Endothelial cell (in vitro differentiated cells): Measurements from ENCODE around the gene SNX5. TPM values are rescaled to one million over a fixed set of nuclear protein-coding genes. Genes with fewer than 3 reads are reported as not detected.

Experiments
- DNase-seq: peaks from one replicate; pipeline ENCODE4 v3.0.0; 2021; ENCODE audit warnings: low spot score
- H3K27ac Mint-ChIP-seq: one replicate; pipeline ENCODE4 v1.8.0; 2021; ENCODE audit warnings: mixed read lengths, inconsistent platforms; ENCODE audit not compliant: unreplicated experiment
- H3K27me3 Mint-ChIP-seq: one replicate; pipeline ENCODE4 v1.8.0; 2021; ENCODE audit warnings: mild to moderate bottlenecking, moderate library complexity, mixed read lengths, inconsistent platforms; ENCODE audit not compliant: unreplicated experiment
- H3K36me3 Mint-ChIP-seq: one replicate; pipeline ENCODE4 v1.8.0; 2021; ENCODE audit warnings: mild to moderate bottlenecking, low read depth, mixed read lengths, inconsistent platforms; ENCODE audit not compliant: unreplicated experiment
- H3K4me1 Mint-ChIP-seq: one replicate; pipeline ENCODE4 v1.8.0; 2021; ENCODE audit warnings: mild to moderate bottlenecking, mixed read lengths, inconsistent platforms; ENCODE audit not compliant: unreplicated experiment
- H3K4me3 Mint-ChIP-seq: one replicate; pipeline ENCODE4 v1.8.0; 2021; ENCODE audit warnings: mild to moderate bottlenecking, mixed read lengths, inconsistent platforms; ENCODE audit not compliant: unreplicated experiment
- H3K9me3 Mint-ChIP-seq: one replicate; pipeline ENCODE4 v1.8.0; 2021; ENCODE audit warnings: mixed read lengths, inconsistent platforms; ENCODE audit not compliant: unreplicated experiment
- CTCF ChIP-seq: fragments of 200-600 bp; sonication (generic); IDR thresholded peaks from one replicate; pipeline ENCODE4 v1.5.0; 2021; ENCODE audit warnings: antibody characterized with exemption; ENCODE audit not compliant: unreplicated experiment
- total RNA-seq: library from RNA; stranded (reverse); fragmentation: NEBNext Ultra II Directional; extraction: Animal tissue kit (Norgen Biotek cat#: 25700); gene quantifications from one replicate; pipeline ENCODE4 v1.2.1, GENCODE V29; 2021; ENCODE audit not compliant: unreplicated experiment

Gene SNX5
- total RNA-seq, 1 donor from 2014 or later = 61.7 TPM

DNA sequence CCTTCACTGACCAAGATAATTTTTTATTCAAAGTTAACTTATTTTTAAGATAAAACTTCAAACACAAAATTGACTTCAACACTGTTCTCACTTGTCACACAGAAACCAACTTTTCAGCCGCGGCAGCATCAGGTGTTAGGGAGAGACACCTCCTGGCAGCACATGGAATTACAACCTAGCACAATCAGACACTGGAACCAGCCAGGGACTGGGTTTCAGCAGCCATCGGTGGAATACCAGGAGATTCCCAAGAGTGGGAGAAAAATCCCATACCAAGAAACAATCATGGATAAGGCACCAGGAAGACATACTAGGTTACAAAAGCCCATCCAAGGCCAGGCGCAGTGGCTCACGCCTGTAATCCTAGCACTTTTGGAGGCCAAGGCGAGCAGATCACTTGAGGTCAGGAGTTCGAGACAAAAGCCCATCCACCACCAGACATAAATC is 70.0 kb downstream of the SNX5 start:
- DNase-seq = peak; percentile 70
- Mint-ChIP-seq H3K27me3 (peaks cover 3% of the 10 kb centered on the region), H3K4me3 (no peak overlapping the region), H3K27ac (no peak overlapping the region), H3K9me3 (no peaks in the 10 kb centered on the region), H3K36me3 (no peaks in the 10 kb centered on the region), H3K4me1 (peaks cover 23% of the 10 kb centered on the region)
- peak; percentile 95 for TF ChIP-seq CTCF

DNA sequence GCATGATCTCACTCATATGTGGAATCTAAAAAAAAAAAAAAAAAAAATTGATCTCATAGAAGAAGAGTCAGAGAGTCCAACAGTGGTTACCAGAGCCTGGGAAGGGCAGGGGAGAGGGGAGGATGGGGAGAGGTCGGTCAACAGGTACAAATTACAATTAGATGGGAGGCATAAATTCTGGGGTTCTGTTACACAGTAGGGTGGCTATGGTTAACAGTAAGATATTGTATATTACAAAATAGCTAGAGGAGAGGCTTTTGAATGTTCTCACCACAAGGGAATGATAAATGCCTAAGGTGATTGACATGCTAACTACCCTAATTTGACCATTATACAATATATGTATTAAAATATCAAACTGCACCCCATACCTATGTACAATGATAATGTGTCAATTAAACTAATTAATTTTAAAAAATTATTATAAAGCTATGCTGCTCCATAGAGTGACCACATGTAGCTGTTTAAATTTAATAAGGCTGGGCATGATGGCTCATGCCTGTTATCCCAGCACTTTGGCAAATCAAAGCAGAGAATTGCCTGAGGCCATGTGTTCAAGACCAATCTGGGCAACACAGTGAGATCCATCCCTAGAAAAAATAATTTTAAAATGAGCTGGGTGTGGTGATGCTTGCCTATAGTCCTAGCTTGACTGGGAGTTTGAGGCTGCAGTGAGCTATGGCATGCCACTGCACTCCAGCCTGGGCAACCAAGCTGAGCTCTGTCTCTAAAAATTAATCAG is 70.9 kb downstream of the SNX5 start:
- no peaks in the 10 kb centered on the region for H3K36me3 Mint-ChIP-seq
- no peak for DNase-seq
- H3K9me3 Mint-ChIP-seq = no peaks in the 10 kb centered on the region
- peaks cover 3% of the 10 kb centered on the region for H3K27me3 Mint-ChIP-seq
- no peak overlapping the region for H3K4me3 Mint-ChIP-seq
- TF ChIP-seq CTCF = no peak
- H3K4me1 Mint-ChIP-seq = peaks cover 23% of the 10 kb centered on the region
- H3K27ac Mint-ChIP-seq = no peak overlapping the region

- no peaks in the 10 kb centered on the region for H3K36me3 Mint-ChIP-seq
- no peaks in the 10 kb centered on the region for H3K9me3 Mint-ChIP-seq
- H3K27me3 Mint-ChIP-seq = peaks cover 3% of the 10 kb centered on the region
- H3K27ac Mint-ChIP-seq = peak overlapping the region; percentile 85
- no peak for TF ChIP-seq CTCF
- no peak for DNase-seq
- H3K4me3 Mint-ChIP-seq = no peak overlapping the region
- peaks cover 23% of the 10 kb centered on the region for H3K4me1 Mint-ChIP-seq
Observed at GRCh38 chr20:17896771-17897369, 71.7 kb downstream of the SNX5 start.

GRCh38 chr20:17896193-17896723 is 72.3 kb downstream of the SNX5 start:
- no peak for TF ChIP-seq CTCF
- Mint-ChIP-seq H3K36me3 (no peaks in the 10 kb centered on the region), H3K9me3 (no peaks in the 10 kb centered on the region), H3K4me3 (peak overlapping the region; percentile 53), H3K27ac (peak overlapping the region; percentile 85), H3K27me3 (peaks cover 3% of the 10 kb centered on the region), H3K4me1 (peaks cover 23% of the 10 kb centered on the region)
- DNase-seq = peak; percentile 26
